Gastroesophageal sphincter (tissue), 3 donors: Measurements from ENCODE around the gene LHX3.

Experiments
- CTCF ChIP-seq, 4 experiments: fragments of 200-600 bp in 2 of 4; fragments of 450-650 bp in 2 of 4; sonication (generic) in 1 of 4; IDR thresholded peaks; one replicate each; pipeline ENCODE4 v1.5.1; 2017 to 2019; ENCODE audit warnings: antibody characterized with exemption in 4 of 4, mild to moderate bottlenecking in 2 of 4, moderate library complexity in 2 of 4
- POLR2A ChIP-seq, 2 donors: fragments of 450-650 bp; IDR thresholded peaks; one replicate each; pipeline ENCODE4 v1.6.1; 2017; ENCODE audit warnings: antibody characterized with exemption in 2 of 2, mild to moderate bottlenecking in 2 of 2, moderate library complexity in 1 of 2
- POLR2AphosphoS5 ChIP-seq: sonication (generic); formaldehyde crosslinking; IDR thresholded peaks from one replicate; pipeline ENCODE4 v1.6.1; 2017; ENCODE audit warnings: antibody characterized with exemption

DNA sequence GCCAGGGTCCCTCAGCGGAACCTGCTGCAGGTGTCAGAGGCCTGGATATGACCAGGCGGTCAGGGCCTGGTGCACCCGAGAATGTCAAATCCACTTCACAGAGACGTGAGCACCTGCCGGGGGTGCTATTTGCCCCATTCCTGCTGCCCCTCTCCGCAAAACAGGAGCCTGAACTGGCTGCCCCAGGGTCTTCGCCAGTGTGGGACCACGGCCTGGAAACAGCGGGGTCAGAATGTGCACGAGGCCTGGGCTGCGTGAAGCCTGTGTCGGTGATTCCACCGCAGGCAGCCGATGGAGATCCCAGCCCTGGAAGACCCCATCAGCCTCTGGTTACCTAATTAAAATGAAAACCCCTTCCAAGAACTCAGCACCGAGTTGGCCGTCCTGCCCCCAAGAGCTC lies 45.1 kb downstream of the LHX3 start:
- TF ChIP-seq CTCF (IDR thresholded peaks at IDR 0.05) (no peak), POLR2AphosphoS5 (no peak), POLR2A (IDR thresholded peaks at IDR 0.05) (no peak)
